HL-60/S4 treated with retinoic acid at 250 ng/mL for 4 days and 3 days (cell line): ENCODE results near the gene KIAA2012.
"Not testable (repeated sequence)": the region's sequence is repeated elsewhere in the genome, so short reads cannot be mapped to it uniquely, and the experiment has no call there.

Source experiments
- in situ Hi-C: fragments of 300-500 bp; cut with MboI; formaldehyde crosslinking; loops from 2 replicates; pipeline ENCODE4 v1.7.0; 2022; ENCODE audit warnings: low sequenced_read_pairs

Gene KIAA2012

GRCh38 chr2:202178346-202178958, 105.4 kb downstream of the KIAA2012 start:
- in situ Hi-C loops, result loop anchor here (25.0 kb wide), 2 partner anchors 316 to 941 kb away; no protein-coding TSS in a partner anchor

- in situ Hi-C loops, result loop anchor here (10.0 to 25.0 kb wide), 3 partner anchors 322 to 947 kb away; no protein-coding TSS in a partner anchor
These were observed 111.5 kb downstream of the KIAA2012 start for GRCh38 chr2:202184557-202184956.

- in situ Hi-C loops, result loop anchor here (10.0 to 25.0 kb wide), 3 partner anchors 323 to 948 kb away; no protein-coding TSS in a partner anchor
These were observed 112.1 kb downstream of the KIAA2012 start for GRCh38 chr2:202185156-202185555.

GRCh38 chr2:202186641-202187202, 113.7 kb downstream of the KIAA2012 start:
- in situ Hi-C loops, result loop anchor here (10.0 to 25.0 kb wide), 3 partner anchors 324 to 949 kb away; no protein-coding TSS in a partner anchor

GRCh38 chr2:202187570-202187969, 114.5 kb downstream of the KIAA2012 start:
- in situ Hi-C loops, result loop anchor here (10.0 to 25.0 kb wide), 3 partner anchors 325 to 950 kb away; no protein-coding TSS in a partner anchor

GRCh38 chr2:202193305-202193704, 120.2 kb downstream of the KIAA2012 start:
- in situ Hi-C loops, result loop anchor here (25.0 kb wide), 2 partner anchors 331 to 956 kb away; no protein-coding TSS in a partner anchor

- in situ Hi-C loops, result loop anchor here (25.0 kb wide), 2 partner anchors 332 to 957 kb away; no protein-coding TSS in a partner anchor
These were observed 120.9 kb downstream of the KIAA2012 start for GRCh38 chr2:202193881-202194353.

GRCh38 chr2:202194418-202194817, 121.4 kb downstream of the KIAA2012 start:
- in situ Hi-C loops, result loop anchor here (25.0 kb wide), 2 partner anchors 332 to 957 kb away; no protein-coding TSS in a partner anchor

- in situ Hi-C loops, result loop anchor here (25.0 kb wide), 2 partner anchors 334 to 959 kb away; no protein-coding TSS in a partner anchor
These were observed 123.7 kb downstream of the KIAA2012 start for GRCh38 chr2:202196727-202197126.

GRCh38 chr2:202201220-202202160, 128.4 kb downstream of the KIAA2012 start:
- in situ Hi-C loops, result no loop called here

- in situ Hi-C loops, result no loop called here
These were observed 130.3 kb downstream of the KIAA2012 start for GRCh38 chr2:202203348-202203747.

GRCh38 chr2:202204855-202205254, 131.8 kb downstream of the KIAA2012 start:
- in situ Hi-C loops, result no loop called here

- in situ Hi-C loops, result no loop called here
These were observed 135.5 kb downstream of the KIAA2012 start for GRCh38 chr2:202208526-202208925.

- in situ Hi-C loops, result no loop called here
These were observed 142.1 kb downstream of the KIAA2012 start for GRCh38 chr2:202215179-202215578.

- in situ Hi-C loops, result no loop called here
These were observed 148.8 kb downstream of the KIAA2012 start for GRCh38 chr2:202221873-202222272.

- in situ Hi-C loops, result no loop called here
These were observed 164.8 kb downstream of the KIAA2012 start for GRCh38 chr2:202237787-202238233.

- in situ Hi-C loops, result no loop called here
These were observed 165.5 kb downstream of the KIAA2012 start, which contains the start of gene SUMO1 for GRCh38 chr2:202238234-202239197. SUMO1 (minus strand) TSS chr2:202238597; CDS start chr2:202238451, 146 bp downstream.

GRCh38 chr2:202247710-202248109, 174.7 kb downstream of the KIAA2012 start:
- in situ Hi-C loops, result not testable (repeated sequence)

- in situ Hi-C loops, result no loop called here
These were observed 176.6 kb downstream of the KIAA2012 start for GRCh38 chr2:202249521-202250253.
